HS-27A (cell line): ENCODE measurements around the gene SPATA19.

Experiments
- DNase-seq: peaks from one replicate; pipeline ENCODE4 v3.0.0-alpha.2; 2012; ENCODE audit warnings: low read depth, missing footprints

Gene SPATA19

GRCh38 chr11:133835593-133836548 lies 9.4 kb downstream of the SPATA19 start:
- DNase-seq: no peak

GRCh38 chr11:133834682-133835592 lies 10.4 kb downstream of the SPATA19 start:
- no peak for DNase-seq

DNA sequence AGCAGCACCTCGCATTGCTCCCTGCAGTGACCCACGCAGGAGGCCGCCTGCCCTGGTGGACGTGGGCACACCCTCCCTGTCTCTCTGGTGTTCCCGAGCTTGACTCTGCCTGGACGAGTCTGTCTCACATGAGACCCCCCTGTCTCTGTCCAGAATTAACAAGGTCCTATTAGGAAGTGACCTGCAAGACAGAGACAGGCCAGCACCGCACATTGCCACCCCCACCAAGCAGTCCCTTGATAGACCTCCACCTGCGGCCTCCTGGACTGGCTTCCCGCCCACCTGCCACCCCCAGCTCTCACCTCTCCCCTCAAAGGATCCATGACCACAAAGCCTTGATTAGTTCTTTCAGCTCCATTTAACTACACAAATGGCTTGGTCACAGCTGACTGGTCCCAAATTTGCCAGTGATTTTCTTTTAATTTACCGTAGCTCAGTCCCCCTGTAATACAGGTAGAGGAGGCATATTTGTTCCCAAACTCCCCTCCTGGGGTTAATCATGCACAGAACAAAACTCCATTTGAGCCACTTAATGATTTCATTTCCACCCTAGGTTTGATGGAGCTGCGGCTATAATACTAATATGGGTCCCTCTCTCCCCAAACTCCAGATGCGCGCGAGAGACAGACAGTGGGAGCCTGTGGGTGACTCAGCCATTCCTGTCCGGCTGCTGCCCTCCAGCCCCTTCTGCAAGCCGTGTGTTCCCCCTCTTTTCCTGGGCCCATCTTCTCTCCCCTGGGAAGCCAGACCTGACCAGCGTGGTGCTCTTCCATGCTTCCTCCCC lies 11.2 kb downstream of the SPATA19 start:
- DNase-seq: no peak

DNA sequence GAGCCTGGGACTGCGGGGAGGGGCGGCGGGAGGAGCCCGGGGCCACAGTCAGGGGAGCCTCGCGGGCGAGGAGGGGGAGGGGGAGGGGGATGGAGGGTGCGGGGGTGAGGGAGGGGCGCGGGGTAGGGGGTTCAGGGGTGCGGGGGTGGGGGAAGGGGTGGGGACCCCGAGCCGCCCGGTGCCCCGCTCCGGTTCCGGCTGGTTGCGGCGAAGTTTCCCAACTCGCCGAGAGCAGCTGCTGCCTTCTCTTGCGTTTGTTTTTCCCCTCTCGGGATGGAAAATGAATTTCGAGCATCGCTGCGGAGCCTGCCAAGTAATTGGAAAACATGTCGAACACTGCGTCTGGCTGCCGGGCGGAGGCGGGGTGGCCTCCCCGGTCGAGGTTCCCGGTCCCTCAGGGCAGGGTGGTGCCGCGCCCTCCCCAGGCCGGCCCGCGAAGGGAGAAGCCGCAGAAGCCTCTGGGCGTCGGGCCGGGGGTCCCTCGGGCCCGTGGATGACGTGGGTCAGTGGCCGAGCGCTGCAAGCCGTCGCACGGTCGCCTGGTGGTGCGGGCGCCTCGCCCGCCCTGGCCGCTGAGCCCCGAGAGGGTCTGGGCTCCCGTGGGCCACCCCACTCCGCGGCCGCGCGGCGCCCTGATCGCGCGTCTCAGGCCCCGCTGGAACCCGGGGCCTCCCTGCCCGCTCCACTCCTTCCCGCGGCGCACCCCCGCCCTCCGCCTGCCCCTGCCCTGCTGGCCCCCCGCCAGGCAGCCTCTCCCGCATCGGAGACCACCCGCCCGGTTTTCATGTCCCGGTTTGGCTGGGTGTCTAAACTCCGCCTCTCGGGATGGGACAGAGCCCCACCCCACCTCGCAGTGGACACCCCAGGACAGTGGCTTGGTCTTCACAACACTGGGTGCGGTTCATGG lies 12.1 kb downstream of the SPATA19 start:
- DNase-seq: no peak

DNA sequence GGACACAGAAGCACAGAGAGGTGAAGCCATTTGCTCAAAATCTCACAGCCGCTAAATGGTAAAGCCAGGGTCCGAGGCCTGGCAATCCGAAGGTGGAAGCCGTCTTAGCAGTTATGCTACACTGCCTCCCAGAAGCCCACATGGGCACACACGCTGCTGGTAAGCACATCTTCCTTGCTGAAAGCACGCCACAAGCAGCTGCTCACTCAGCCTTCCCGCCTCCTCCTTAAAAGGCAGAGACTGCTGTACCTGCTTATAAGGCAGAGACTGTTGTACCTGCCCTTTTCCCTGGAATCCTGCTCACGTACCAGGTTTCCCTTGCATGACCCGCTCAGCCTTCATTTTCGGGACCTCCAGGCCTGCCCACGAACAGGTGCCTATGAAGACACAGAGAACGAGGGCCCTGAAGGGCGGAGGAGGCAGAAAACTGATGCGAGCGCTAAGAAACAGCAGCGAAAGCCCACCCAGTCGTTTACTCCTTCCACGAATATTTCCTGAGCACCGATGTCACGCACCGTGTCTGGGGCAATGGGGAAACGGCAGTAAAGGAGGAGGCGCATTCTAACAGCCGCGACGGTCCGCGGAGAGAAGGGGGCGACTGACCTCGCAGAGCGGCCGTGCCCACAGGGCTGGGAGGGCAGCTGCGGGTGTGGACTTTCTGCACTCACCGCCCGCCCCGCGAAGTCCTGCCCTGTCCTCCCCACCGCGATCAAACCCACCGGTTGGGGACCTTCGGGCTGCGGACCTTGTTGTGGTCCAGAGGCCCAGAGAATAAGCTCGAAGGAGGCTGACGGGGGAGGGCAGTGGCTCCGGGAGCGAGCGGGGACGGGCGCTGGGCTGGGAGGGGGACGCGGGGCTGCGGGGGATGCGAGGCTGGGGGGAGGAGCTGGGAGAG lies 13.0 kb downstream of the SPATA19 start:
- no peak for DNase-seq

- no peak for DNase-seq
These were observed 14.1 kb downstream of the SPATA19 start for GRCh38 chr11:133830931-133831907.

- DNase-seq: no peak
These were observed 15.7 kb downstream of the SPATA19 start for GRCh38 chr11:133829566-133829965.

- DNase-seq: no peak
These were observed 16.4 kb downstream of the SPATA19 start for GRCh38 chr11:133828871-133829270.

- DNase-seq: no peak
These were observed 17.8 kb downstream of the SPATA19 start for GRCh38 chr11:133827556-133827955.

GRCh38 chr11:133826866-133827265 lies 18.4 kb downstream of the SPATA19 start:
- DNase-seq: no peak

GRCh38 chr11:133825666-133826065 lies 19.6 kb downstream of the SPATA19 start:
- no peak for DNase-seq

GRCh38 chr11:133825156-133825555 lies 20.2 kb downstream of the SPATA19 start:
- no peak for DNase-seq

- no peak for DNase-seq
These were observed 20.7 kb downstream of the SPATA19 start for GRCh38 chr11:133824593-133824992.

DNA sequence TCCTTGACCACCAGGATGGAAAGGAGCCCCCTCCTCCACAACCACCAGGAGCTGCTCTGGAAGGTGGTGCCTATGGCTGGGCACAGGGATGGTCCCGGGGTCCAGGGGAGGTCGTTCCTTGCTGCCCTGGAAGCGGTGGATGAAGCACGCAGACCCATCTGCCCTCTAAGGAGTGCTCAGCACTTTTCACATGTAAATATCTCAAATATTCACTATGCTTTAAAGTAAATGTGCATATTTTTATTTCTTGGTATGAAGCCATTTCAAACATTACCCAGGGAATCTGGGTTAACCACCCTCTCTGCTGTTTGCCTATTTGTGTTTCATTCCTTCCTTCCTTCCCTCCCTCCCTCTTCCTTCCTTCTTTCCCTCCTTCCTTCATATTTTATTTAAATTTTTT lies 21.7 kb downstream of the SPATA19 start:
- no peak for DNase-seq

DNA sequence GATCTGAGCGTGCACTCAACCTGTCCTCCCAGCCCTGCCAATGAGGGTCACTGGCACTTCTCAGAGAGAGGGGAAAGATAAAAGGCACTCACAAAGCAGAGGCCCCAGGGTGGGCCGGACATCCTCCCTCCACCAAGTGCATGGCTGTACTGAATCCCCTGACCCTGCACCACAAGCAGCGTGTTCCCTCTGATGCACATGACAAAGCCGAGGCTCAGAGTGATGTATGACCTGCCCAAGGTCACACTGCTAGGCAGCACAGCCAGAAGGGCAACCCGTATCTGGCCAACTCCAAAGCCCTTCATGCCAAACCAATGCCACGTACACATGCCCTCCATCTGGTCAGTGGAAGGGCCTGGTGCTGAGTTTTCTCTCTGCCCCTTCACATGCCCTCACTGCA lies 22.1 kb downstream of the SPATA19 start:
- DNase-seq: no peak

- no peak for DNase-seq
These were observed 23.5 kb downstream of the SPATA19 start for GRCh38 chr11:133821776-133822175.

DNA sequence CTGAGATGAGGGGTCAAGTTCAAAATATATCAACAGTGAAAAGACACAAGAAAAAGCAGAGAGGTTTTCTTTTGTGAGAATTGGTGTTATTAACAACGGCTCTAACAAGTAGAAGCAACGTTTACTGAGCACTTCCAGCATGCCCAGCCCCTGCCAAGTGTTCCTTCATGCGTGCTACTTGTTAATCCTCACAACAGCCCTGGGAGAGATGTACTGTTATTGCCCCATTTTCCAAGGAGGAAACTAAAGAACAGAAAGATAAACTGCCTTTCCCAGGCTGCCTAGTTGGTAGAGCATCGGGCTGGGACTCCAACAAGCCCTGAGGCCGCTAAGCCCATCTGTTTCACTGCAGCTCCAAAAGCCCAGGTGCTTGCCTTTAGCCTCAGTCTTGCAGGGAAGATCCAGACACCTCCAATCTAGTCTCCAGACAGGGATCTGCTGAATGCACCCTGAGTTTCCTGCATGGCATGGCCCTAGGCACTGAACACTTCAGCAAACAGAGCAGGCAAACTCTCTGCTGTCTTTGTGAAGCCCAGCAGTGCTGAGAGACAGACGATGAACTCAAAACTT lies 25.5 kb downstream of the SPATA19 start:
- no peak for DNase-seq

GRCh38 chr11:133819114-133819513 lies 26.2 kb downstream of the SPATA19 start:
- DNase-seq: no peak
